ENCODE data around the gene PDGFRA.
A peak's percentile ranks its signal among the peaks of the same experiment; 100 is the strongest.
"Not testable (repeated sequence)": the region's sequence is repeated elsewhere in the genome, so short reads cannot be mapped to it uniquely, and the experiment has no call there.

Gene PDGFRA

GRCh38 chr4:54228056-54228527 is 1.0 kb upstream of the PDGFRA start:
- peak in 8 of 14 donors; percentile 6 to 54 (median 32) for DNase-seq

GRCh38 chr4:54228546-54228945 is 547 bp upstream of the PDGFRA start:
- DNase-seq = no peak

GRCh38 chr4:54229631-54230483 is 764 bp downstream of the PDGFRA start:
- no peak for DNase-seq

GRCh38 chr4:54230484-54231418 is 1.7 kb downstream of the PDGFRA start:
- no peak for DNase-seq

- no peak for DNase-seq
These were observed 2.3 kb downstream of the PDGFRA start for GRCh38 chr4:54231419-54231767.

GRCh38 chr4:54231768-54232688 is 2.9 kb downstream of the PDGFRA start:
- peak in 1 of 14 donors; percentile 11 for DNase-seq

- peak in 13 of 14 donors; percentile 4 to 82 (median 41) for DNase-seq
These were observed 4.2 kb downstream of the PDGFRA start for GRCh38 chr4:54233277-54233696.

- peak in 11 of 14 donors; percentile 3 to 63 (median 32) for DNase-seq
These were observed 4.8 kb downstream of the PDGFRA start for GRCh38 chr4:54233697-54234496.

GRCh38 chr4:54234497-54235205 is 5.6 kb downstream of the PDGFRA start:
- no peak for DNase-seq

GRCh38 chr4:54236316-54236715 is 7.2 kb downstream of the PDGFRA start:
- not testable (repeated sequence) for DNase-seq

GRCh38 chr4:54237770-54238169 is 8.7 kb downstream of the PDGFRA start:
- DNase-seq = no peak

GRCh38 chr4:54238389-54238788 is 9.3 kb downstream of the PDGFRA start:
- DNase-seq = no peak

- DNase-seq = not testable (repeated sequence)
These were observed 12.3 kb downstream of the PDGFRA start for GRCh38 chr4:54241268-54241823.

GRCh38 chr4:54243541-54243940 is 14.4 kb downstream of the PDGFRA start:
- not testable (repeated sequence) for DNase-seq

- DNase-seq = not testable (repeated sequence)
These were observed 23.2 kb downstream of the PDGFRA start for GRCh38 chr4:54252312-54252711.

GRCh38 chr4:54254116-54254914 is 25.2 kb downstream of the PDGFRA start:
- DNase-seq = no peak

GRCh38 chr4:54254915-54255246 is 25.8 kb downstream of the PDGFRA start:
- no peak for DNase-seq

- DNase-seq = no peak
These were observed 26.8 kb downstream of the PDGFRA start for GRCh38 chr4:54255881-54256280.

Data from C1 segment of cervical spinal cord (tissue), 14 donors.